ENCODE results near the gene MX2.

The MX2 gene

GRCh38 chr21:41449613-41450012 is 87.8 kb downstream of the MX2 start:
- Histone ChIP-seq H3K4me1 (peaks cover 4% of the 10 kb centered on the region), H3K79me2 (no peaks in the 10 kb centered on the region), H3K9me3 (ENCODE audit: control insufficient read depth, low read length) (no peaks in the 10 kb centered on the region), H3K4me3 (ENCODE audit: low read depth, low read length) (no peak overlapping the region), H3K9ac (no peak overlapping the region), H3K4me2 (ENCODE audit: low read length) (no peak overlapping the region), H3K27me3 (ENCODE audit: control insufficient read depth, insufficient read depth, low read length) (no peaks in the 10 kb centered on the region), H3K36me3 (ENCODE audit: control insufficient read depth, insufficient read depth, low read length) (no peaks in the 10 kb centered on the region), H3K27ac (no peak overlapping the region), H2AFZ (no peak overlapping the region)
- no peak for TF ChIP-seq CTCF (IDR thresholded peaks at IDR 0.05)

GRCh38 chr21:41451753-41452676 is 90.2 kb downstream of the MX2 start:
- H3K79me2 ChIP-seq: no peaks in the 10 kb centered on the region
- no peaks in the 10 kb centered on the region for H3K9me3 ChIP-seq (ENCODE audit: control insufficient read depth, low read length)
- H3K27me3 ChIP-seq (ENCODE audit: control insufficient read depth, insufficient read depth, low read length): no peaks in the 10 kb centered on the region
- H3K27ac ChIP-seq: no peak overlapping the region
- H2AFZ ChIP-seq: no peak overlapping the region
- no peak overlapping the region for H3K4me3 ChIP-seq (ENCODE audit: low read depth, low read length)
- no peak overlapping the region for H3K4me2 ChIP-seq (ENCODE audit: low read length)
- H3K4me1 ChIP-seq: no peaks in the 10 kb centered on the region
- H3K36me3 ChIP-seq (ENCODE audit: control insufficient read depth, insufficient read depth, low read length): no peaks in the 10 kb centered on the region
- no peak overlapping the region for H3K9ac ChIP-seq
- TF ChIP-seq CTCF (IDR thresholded peaks at IDR 0.05): no peak

- H3K27me3 ChIP-seq (ENCODE audit: control insufficient read depth, insufficient read depth, low read length): no peaks in the 10 kb centered on the region
- no peak overlapping the region for H3K4me2 ChIP-seq (ENCODE audit: low read length)
- no peak overlapping the region for H3K27ac ChIP-seq
- no peak overlapping the region for H3K4me3 ChIP-seq (ENCODE audit: low read depth, low read length)
- H3K9ac ChIP-seq: no peak overlapping the region
- no peak for TF ChIP-seq CTCF (IDR thresholded peaks at IDR 0.05)
- no peaks in the 10 kb centered on the region for H3K9me3 ChIP-seq (ENCODE audit: control insufficient read depth, low read length)
- H3K4me1 ChIP-seq: no peaks in the 10 kb centered on the region
- no peak overlapping the region for H2AFZ ChIP-seq
- H3K36me3 ChIP-seq (ENCODE audit: control insufficient read depth, insufficient read depth, low read length): no peaks in the 10 kb centered on the region
- no peaks in the 10 kb centered on the region for H3K79me2 ChIP-seq
These were observed 91.4 kb downstream of the MX2 start for GRCh38 chr21:41453198-41453597.

- no peaks in the 10 kb centered on the region for H3K36me3 ChIP-seq (ENCODE audit: control insufficient read depth, insufficient read depth, low read length)
- H3K4me1 ChIP-seq: no peaks in the 10 kb centered on the region
- no peaks in the 10 kb centered on the region for H3K27me3 ChIP-seq (ENCODE audit: control insufficient read depth, insufficient read depth, low read length)
- H3K79me2 ChIP-seq: no peaks in the 10 kb centered on the region
- no peak overlapping the region for H2AFZ ChIP-seq
- H3K4me2 ChIP-seq (ENCODE audit: low read length): no peak overlapping the region
- no peak overlapping the region for H3K4me3 ChIP-seq (ENCODE audit: low read depth, low read length)
- H3K9me3 ChIP-seq (ENCODE audit: control insufficient read depth, low read length): no peaks in the 10 kb centered on the region
- no peak overlapping the region for H3K9ac ChIP-seq
- H3K27ac ChIP-seq: no peak overlapping the region
- no peak for TF ChIP-seq CTCF (IDR thresholded peaks at IDR 0.05)
These were observed 91.9 kb downstream of the MX2 start for GRCh38 chr21:41453761-41454160.

GRCh38 chr21:41458121-41458520 is 96.3 kb downstream of the MX2 start:
- no peaks in the 10 kb centered on the region for H3K27me3 ChIP-seq (ENCODE audit: control insufficient read depth, insufficient read depth, low read length)
- no peak overlapping the region for H2AFZ ChIP-seq
- no peak overlapping the region for H3K9ac ChIP-seq
- no peak for TF ChIP-seq CTCF (IDR thresholded peaks at IDR 0.05)
- H3K36me3 ChIP-seq (ENCODE audit: control insufficient read depth, insufficient read depth, low read length): no peaks in the 10 kb centered on the region
- no peaks in the 10 kb centered on the region for H3K79me2 ChIP-seq
- no peak overlapping the region for H3K27ac ChIP-seq
- H3K9me3 ChIP-seq (ENCODE audit: control insufficient read depth, low read length): no peaks in the 10 kb centered on the region
- H3K4me3 ChIP-seq (ENCODE audit: low read depth, low read length): no peak overlapping the region
- H3K4me1 ChIP-seq: no peaks in the 10 kb centered on the region
- no peak overlapping the region for H3K4me2 ChIP-seq (ENCODE audit: low read length)

Data from parathyroid adenoma (tissue), 2 donors.